ENCODE results near the gene MYO1B. TPM values are rescaled to one million over a fixed set of nuclear protein-coding genes. Genes with fewer than 3 reads are reported as not detected.

The MYO1B gene
- polyA plus RNA-seq, 1 donor from 2014 or later = 72.2 TPM

DNA sequence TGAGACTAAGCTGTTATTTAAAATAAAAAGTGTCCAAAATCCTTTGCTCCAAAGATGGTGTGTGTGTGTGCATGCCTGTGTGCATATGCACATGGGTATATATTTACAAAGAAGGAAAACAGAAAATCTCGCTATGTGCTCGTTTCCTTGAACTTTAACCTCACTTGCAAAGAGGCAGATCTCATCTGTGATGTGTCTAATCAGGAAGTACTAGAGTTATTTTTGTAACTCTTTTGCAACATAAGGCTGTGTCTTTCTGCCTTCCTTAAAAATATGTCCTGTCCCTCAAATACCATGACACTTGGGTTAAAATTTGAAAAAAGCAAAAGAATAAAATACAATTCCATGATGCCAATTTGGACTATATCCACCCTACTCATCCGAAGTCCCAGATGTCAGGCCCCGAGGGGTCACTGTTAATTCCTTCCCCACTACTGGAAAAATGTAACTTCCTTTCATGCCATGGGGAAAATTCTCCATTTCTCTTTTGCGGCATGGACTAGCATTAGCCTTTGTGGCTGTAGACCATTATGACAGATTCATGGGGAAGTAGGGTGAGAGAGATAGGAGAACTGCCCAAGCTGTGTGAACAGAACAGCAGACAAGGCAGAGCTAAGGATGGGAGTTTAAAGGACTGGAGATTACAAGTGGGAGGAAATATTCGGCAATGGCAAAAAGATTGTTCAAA is 191.3 kb downstream of the MYO1B start:
- Histone ChIP-seq H3K27ac (ENCODE audit: low read length) (no peak overlapping the region), H3F3A (ENCODE audit: insufficient read depth, low read length, poor library complexity, severe bottlenecking) (no peaks in the 10 kb centered on the region), H2AFZ (ENCODE audit: low read depth, low read length) (no peak overlapping the region), H3K9me3 (ENCODE audit: low read length) (no peaks in the 10 kb centered on the region), H3K79me2 (replicated peaks; ENCODE audit: insufficient read depth, low read length) (no peaks in the 10 kb centered on the region), H3K36me3 (ENCODE audit: insufficient read depth, low read length) (no peaks in the 10 kb centered on the region), H3K4me2 (ENCODE audit: low read length) (no peak overlapping the region), H3K9ac (ENCODE audit: low read length) (no peak overlapping the region), H3K4me3 (ENCODE audit: low read length) (no peak overlapping the region), H4K20me1 (ENCODE audit: insufficient read depth) (no peaks in the 10 kb centered on the region), H3K27me3 (ENCODE audit: insufficient read depth, low read depth, low read length) (no peaks in the 10 kb centered on the region), H3K9me2 (ENCODE audit: insufficient read depth, low read length) (no peaks in the 10 kb centered on the region)
- TF ChIP-seq RAD21 (conservative IDR thresholded peaks at IDR 0.05) (no peak), MXI1 (conservative IDR thresholded peaks at IDR 0.05; ENCODE audit: poor library complexity, severe bottlenecking) (no peak), TAF1 (IDR thresholded peaks at IDR 0.05; ENCODE audit: low read depth) (no peak), EP300 (conservative IDR thresholded peaks at IDR 0.05; ENCODE audit: poor library complexity, severe bottlenecking) (no peak), REST (IDR thresholded peaks at IDR 0.05; ENCODE audit: borderline replicate concordance) (no peak), SMC3 (conservative IDR thresholded peaks at IDR 0.05; ENCODE audit: poor library complexity) (no peak), POLR2AphosphoS5 (IDR thresholded peaks at IDR 0.05) (no peak), EZH2 (IDR thresholded peaks at IDR 0.05; ENCODE audit: borderline replicate concordance, insufficient read depth, low read length, poor library complexity, severe bottlenecking) (no peak)
- TF ChIP-seq, protein P1, sequence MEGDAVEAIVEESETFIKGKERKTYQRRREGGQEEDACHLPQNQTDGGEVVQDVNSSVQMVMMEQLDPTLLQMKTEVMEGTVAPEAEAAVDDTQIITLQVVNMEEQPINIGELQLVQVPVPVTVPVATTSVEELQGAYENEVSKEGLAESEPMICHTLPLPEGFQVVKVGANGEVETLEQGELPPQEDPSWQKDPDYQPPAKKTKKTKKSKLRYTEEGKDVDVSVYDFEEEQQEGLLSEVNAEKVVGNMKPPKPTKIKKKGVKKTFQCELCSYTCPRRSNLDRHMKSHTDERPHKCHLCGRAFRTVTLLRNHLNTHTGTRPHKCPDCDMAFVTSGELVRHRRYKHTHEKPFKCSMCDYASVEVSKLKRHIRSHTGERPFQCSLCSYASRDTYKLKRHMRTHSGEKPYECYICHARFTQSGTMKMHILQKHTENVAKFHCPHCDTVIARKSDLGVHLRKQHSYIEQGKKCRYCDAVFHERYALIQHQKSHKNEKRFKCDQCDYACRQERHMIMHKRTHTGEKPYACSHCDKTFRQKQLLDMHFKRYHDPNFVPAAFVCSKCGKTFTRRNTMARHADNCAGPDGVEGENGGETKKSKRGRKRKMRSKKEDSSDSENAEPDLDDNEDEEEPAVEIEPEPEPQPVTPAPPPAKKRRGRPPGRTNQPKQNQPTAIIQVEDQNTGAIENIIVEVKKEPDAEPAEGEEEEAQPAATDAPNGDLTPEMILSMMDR (IDR thresholded peaks at IDR 0.05; ENCODE audit: poor library complexity, severe bottlenecking) = no peak

DNA sequence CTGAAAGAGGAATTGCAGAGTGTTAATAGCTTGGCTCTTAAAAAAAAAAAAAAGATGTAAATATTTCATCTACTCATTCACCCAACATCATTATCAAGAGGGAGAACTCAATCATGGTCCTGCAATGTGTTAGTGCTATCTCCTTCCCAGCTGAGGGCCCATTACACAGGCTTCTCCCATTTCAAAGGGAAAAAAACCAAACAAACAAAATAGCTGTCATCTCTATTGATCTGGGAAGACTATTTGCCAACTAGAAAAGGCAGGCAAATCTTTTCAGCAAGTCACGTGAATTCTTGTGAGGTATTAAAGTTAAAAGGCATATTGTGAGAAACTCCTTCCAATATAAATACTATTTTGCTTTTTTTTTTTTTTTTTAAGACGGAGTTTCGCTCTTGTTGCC is 194.3 kb downstream of the MYO1B start:
- no peaks in the 10 kb centered on the region for H4K20me1 ChIP-seq (ENCODE audit: insufficient read depth)
- no peaks in the 10 kb centered on the region for H3K9me3 ChIP-seq (ENCODE audit: low read length)
- H2AFZ ChIP-seq (ENCODE audit: low read depth, low read length) = no peak overlapping the region
- H3K79me2 ChIP-seq (replicated peaks; ENCODE audit: insufficient read depth, low read length) = no peaks in the 10 kb centered on the region
- no peak overlapping the region for H3K4me2 ChIP-seq (ENCODE audit: low read length)
- no peak for TF ChIP-seq EP300 (conservative IDR thresholded peaks at IDR 0.05; ENCODE audit: poor library complexity, severe bottlenecking)
- no peak for TF ChIP-seq TAF1 (IDR thresholded peaks at IDR 0.05; ENCODE audit: low read depth)
- TF ChIP-seq, protein P1 (IDR thresholded peaks at IDR 0.05; ENCODE audit: poor library complexity, severe bottlenecking) = no peak
- no peak for TF ChIP-seq RAD21 (conservative IDR thresholded peaks at IDR 0.05)
- no peak for TF ChIP-seq SMC3 (conservative IDR thresholded peaks at IDR 0.05; ENCODE audit: poor library complexity)
- no peaks in the 10 kb centered on the region for H3F3A ChIP-seq (ENCODE audit: insufficient read depth, low read length, poor library complexity, severe bottlenecking)
- no peak overlapping the region for H3K4me3 ChIP-seq (ENCODE audit: low read length)
- no peaks in the 10 kb centered on the region for H3K27me3 ChIP-seq (ENCODE audit: insufficient read depth, low read depth, low read length)
- no peak overlapping the region for H3K27ac ChIP-seq (ENCODE audit: low read length)
- H3K9ac ChIP-seq (ENCODE audit: low read length) = no peak overlapping the region
- H3K36me3 ChIP-seq (ENCODE audit: insufficient read depth, low read length) = no peaks in the 10 kb centered on the region
- no peaks in the 10 kb centered on the region for H3K9me2 ChIP-seq (ENCODE audit: insufficient read depth, low read length)
